ENCODE measurements around the gene EIF4A3. TPM values are rescaled to one million over a fixed set of nuclear protein-coding genes. Genes with fewer than 3 reads are reported as not detected.

Gene EIF4A3
- total and polyA plus RNA-seq, 10 of the 15 experiments (the other 5 are each of a cell fraction or from before 2014, with no cell fraction given), result 53.3 to 225 (median 103) TPM

- intact Hi-C loops (cut with micrococcal nuclease; ENCODE audit: unreplicated experiment), result no loop called here
- RAD21 ChIA-PET (ENCODE audit: unreplicated experiment), result no interaction called here
- Histone ChIP-seq H2AFZ (ENCODE audit: control insufficient read depth, low read depth, low read length) (no peak overlapping the region), H3K4me1 (ENCODE audit: control insufficient read depth, insufficient read depth, low read length) (no peaks in the 10 kb centered on the region), H3K27me3 (replicated peaks in 1 of 2; ENCODE audit: control insufficient read depth in 2 of 2, insufficient read depth in 2 of 2, low read length in 1 of 2) (no peaks in the 10 kb centered on the region; a peak in 1 of 4 replicates), H3K79me2 (ENCODE audit: control insufficient read depth, insufficient read depth, low read length) (no peaks in the 10 kb centered on the region), H3K36me3 (ENCODE audit: control insufficient read depth in 2 of 2, insufficient read depth in 2 of 2, low read length in 1 of 2) (no peaks in the 10 kb centered on the region), H4K20me1 (ENCODE audit: control insufficient read depth, insufficient read depth) (no peaks in the 10 kb centered on the region), H3K27ac (ENCODE audit: control insufficient read depth, insufficient read depth) (no peak overlapping the region), H3K4me2 (ENCODE audit: control insufficient read depth, insufficient read depth) (no peak overlapping the region), H3K4me3 (no peak overlapping the region), H3K9me3 (replicated peaks; ENCODE audit: control insufficient read depth, insufficient read depth, low read length) (no peaks in the 10 kb centered on the region), H3K9ac (ENCODE audit: control insufficient read depth, insufficient read depth, low read length) (no peak overlapping the region)
- SMC1A ChIA-PET (ENCODE audit: uncharacterized antibody, unreplicated experiment), result interaction anchor here (0.6 kb wide), 1 partner anchor 51 kb away, joined by 3 read pairs; no protein-coding TSS in a partner anchor
- no peak for DNase-seq (ENCODE audit: low read depth, low spot score)
- no TSS peak for BruUV-seq (replicated peaks)
- in situ Hi-C loops (cut with MboI), result no loop called here
- CTCF ChIA-PET, result no interaction called here
- 81% methylated on average over 12 of the region's 12 CpGs for WGBS (ENCODE audit: insufficient coverage, insufficient replicate concordance, low lambda C conversion rate, missing lambda C conversion rate)
- no peak for FAIRE-seq
- POLR2A ChIA-PET, result no interaction called here
- no peak for ATAC-seq
- TF ChIP-seq WRNIP1 (IDR thresholded peaks at IDR 0.05; ENCODE audit: borderline replicate concordance, low read depth, low read length) (no peak), ZNF622 (IDR thresholded peaks at IDR 0.05) (no peak), MTA3 (IDR thresholded peaks at IDR 0.05; ENCODE audit: borderline replicate concordance, low read length) (no peak), ATF3 (IDR thresholded peaks at IDR 0.05; ENCODE audit: borderline replicate concordance, extremely low read depth, low read depth, low read length) (no peak), RAD51 (IDR thresholded peaks at IDR 0.05) (no peak), HCFC1 (IDR thresholded peaks at IDR 0.05; ENCODE audit: low read length) (no peak), CBX5 (IDR thresholded peaks at IDR 0.05; ENCODE audit: low read depth) (no peak), TARDBP (IDR thresholded peaks at IDR 0.05; ENCODE audit: borderline replicate concordance) (no peak), REST (IDR thresholded peaks at IDR 0.05; ENCODE audit: low read depth, low read length) (no peak), CREB1 (IDR thresholded peaks at IDR 0.05; ENCODE audit: low read depth) (no peak), FOXM1 (IDR thresholded peaks at IDR 0.05; ENCODE audit: low read depth, low read length) (no peak), DPF2 (IDR thresholded peaks at IDR 0.05) (no peak), MTA2 (IDR thresholded peaks at IDR 0.05; ENCODE audit: low read depth) (no peak), HDAC2 (IDR thresholded peaks at IDR 0.05) (no peak)
- TF ChIP-seq, protein P1, sequence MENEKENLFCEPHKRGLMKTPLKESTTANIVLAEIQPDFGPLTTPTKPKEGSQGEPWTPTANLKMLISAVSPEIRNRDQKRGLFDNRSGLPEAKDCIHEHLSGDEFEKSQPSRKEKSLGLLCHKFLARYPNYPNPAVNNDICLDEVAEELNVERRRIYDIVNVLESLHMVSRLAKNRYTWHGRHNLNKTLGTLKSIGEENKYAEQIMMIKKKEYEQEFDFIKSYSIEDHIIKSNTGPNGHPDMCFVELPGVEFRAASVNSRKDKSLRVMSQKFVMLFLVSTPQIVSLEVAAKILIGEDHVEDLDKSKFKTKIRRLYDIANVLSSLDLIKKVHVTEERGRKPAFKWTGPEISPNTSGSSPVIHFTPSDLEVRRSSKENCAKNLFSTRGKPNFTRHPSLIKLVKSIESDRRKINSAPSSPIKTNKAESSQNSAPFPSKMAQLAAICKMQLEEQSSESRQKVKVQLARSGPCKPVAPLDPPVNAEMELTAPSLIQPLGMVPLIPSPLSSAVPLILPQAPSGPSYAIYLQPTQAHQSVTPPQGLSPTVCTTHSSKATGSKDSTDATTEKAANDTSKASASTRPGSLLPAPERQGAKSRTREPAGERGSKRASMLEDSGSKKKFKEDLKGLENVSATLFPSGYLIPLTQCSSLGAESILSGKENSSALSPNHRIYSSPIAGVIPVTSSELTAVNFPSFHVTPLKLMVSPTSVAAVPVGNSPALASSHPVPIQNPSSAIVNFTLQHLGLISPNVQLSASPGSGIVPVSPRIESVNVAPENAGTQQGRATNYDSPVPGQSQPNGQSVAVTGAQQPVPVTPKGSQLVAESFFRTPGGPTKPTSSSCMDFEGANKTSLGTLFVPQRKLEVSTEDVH (IDR thresholded peaks at IDR 0.05; ENCODE audit: low read depth, partially characterized antibody), result no peak
- TF ChIP-seq, protein P2, sequence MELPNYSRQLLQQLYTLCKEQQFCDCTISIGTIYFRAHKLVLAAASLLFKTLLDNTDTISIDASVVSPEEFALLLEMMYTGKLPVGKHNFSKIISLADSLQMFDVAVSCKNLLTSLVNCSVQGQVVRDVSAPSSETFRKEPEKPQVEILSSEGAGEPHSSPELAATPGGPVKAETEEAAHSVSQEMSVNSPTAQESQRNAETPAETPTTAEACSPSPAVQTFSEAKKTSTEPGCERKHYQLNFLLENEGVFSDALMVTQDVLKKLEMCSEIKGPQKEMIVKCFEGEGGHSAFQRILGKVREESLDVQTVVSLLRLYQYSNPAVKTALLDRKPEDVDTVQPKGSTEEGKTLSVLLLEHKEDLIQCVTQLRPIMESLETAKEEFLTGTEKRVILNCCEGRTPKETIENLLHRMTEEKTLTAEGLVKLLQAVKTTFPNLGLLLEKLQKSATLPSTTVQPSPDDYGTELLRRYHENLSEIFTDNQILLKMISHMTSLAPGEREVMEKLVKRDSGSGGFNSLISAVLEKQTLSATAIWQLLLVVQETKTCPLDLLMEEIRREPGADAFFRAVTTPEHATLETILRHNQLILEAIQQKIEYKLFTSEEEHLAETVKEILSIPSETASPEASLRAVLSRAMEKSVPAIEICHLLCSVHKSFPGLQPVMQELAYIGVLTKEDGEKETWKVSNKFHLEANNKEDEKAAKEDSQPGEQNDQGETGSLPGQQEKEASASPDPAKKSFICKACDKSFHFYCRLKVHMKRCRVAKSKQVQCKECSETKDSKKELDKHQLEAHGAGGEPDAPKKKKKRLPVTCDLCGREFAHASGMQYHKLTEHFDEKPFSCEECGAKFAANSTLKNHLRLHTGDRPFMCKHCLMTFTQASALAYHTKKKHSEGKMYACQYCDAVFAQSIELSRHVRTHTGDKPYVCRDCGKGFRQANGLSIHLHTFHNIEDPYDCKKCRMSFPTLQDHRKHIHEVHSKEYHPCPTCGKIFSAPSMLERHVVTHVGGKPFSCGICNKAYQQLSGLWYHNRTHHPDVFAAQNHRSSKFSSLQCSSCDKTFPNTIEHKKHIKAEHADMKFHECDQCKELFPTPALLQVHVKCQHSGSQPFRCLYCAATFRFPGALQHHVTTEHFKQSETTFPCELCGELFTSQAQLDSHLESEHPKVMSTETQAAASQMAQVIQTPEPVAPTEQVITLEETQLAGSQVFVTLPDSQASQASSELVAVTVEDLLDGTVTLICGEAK (IDR thresholded peaks at IDR 0.05; ENCODE audit: borderline replicate concordance), result no peak
Measured at GRCh38 chr17:80173126-80173525, 26.2 kb upstream of the EIF4A3 start.
